Measurements from ENCODE around the gene PAIP2.

GRCh38 chr5:139340051-139340450 lies 1.6 kb upstream of the PAIP2 start:
- TF ChIP-seq POLR2AphosphoS5 (IDR thresholded peaks at IDR 0.05; ENCODE audit: insufficient read depth in 1 of 2, low read depth in 1 of 2) = no peak
- no peak for TF ChIP-seq CTCF (IDR thresholded peaks at IDR 0.05)
- no peak for TF ChIP-seq POLR2A (IDR thresholded peaks at IDR 0.05)
